ENCODE data around the gene SCN5A. TPM values are rescaled to one million over a fixed set of nuclear protein-coding genes. Genes with fewer than 3 reads are reported as not detected.

The SCN5A gene
- total and polyA plus RNA-seq, 2 of the 4 experiments (the other 2 are of a cell fraction): 1.9 to 2.0 TPM

- peaks cover under 1% of the 10 kb centered on the region; the same call in 1 of the 2 replicates for H3K9me1 ChIP-seq (ENCODE audit: insufficient read depth, low read length)
- 67% methylated on average over 1 of the region's 3 CpGs; no CpG with 5 or more reads in 1 of the 2 experiments for WGBS, 2 experiments (ENCODE audit: extremely low coverage in 2 of 2, insufficient read length in 1 of 2)
Observed at GRCh38 chr3:38544926-38545325, 104.6 kb downstream of the SCN5A start.

More at GRCh38 chr3:38544926-38545325, 104.6 kb downstream of the SCN5A start:
- Histone ChIP-seq H2AK9ac (replicated peaks; ENCODE audit: low read depth, low read length, poor library complexity) (no peak overlapping the region), H3K36me3 (ENCODE audit: control insufficient read depth, insufficient read depth, low read length) (no peaks in the 10 kb centered on the region), H3K4me1 (ENCODE audit: control insufficient read depth, insufficient read depth, low read length) (no peaks in the 10 kb centered on the region; the same call in 1 of the 2 replicates), H4K91ac (ENCODE audit: insufficient read depth, low read depth, low read length) (no peak overlapping the region), H3K14ac (replicated peaks; ENCODE audit: low read depth, low read length) (no peak overlapping the region), H2BK15ac (ENCODE audit: low read depth, low read length) (no peak overlapping the region), H3K9me3 (ENCODE audit: control insufficient read depth, insufficient read depth, low read length) (no peaks in the 10 kb centered on the region), H3K4me3 (ENCODE audit: insufficient read depth, low read depth, low read length) (no peak overlapping the region), H3K9ac (ENCODE audit: low read depth, low read length) (no peak overlapping the region), H2AK5ac (ENCODE audit: low read depth, low read length) (no peak overlapping the region), H3K27ac (ENCODE audit: insufficient read depth, low read length) (no peak overlapping the region), H3K18ac (ENCODE audit: low read depth, low read length) (no peak overlapping the region), H3K79me1 (ENCODE audit: low read depth in 1 of 2, low read length in 2 of 2) (no peaks in the 10 kb centered on the region), H3K4me2 (ENCODE audit: low read depth, low read length) (no peak overlapping the region), H3K4ac (ENCODE audit: low read depth, low read length) (no peak overlapping the region), H4K8ac (ENCODE audit: low read depth in 2 of 2, low read length in 2 of 2) (no peak overlapping the region), H2BK120ac (ENCODE audit: low read depth, low read length) (no peak overlapping the region), H4K20me1 (ENCODE audit: insufficient read depth, low read length) (no peaks in the 10 kb centered on the region), H4K5ac (ENCODE audit: low read depth, low read length) (no peak overlapping the region), H2BK5ac (ENCODE audit: low read depth, low read length, poor library complexity, severe bottlenecking) (no peak overlapping the region), H3K27me3 (ENCODE audit: control insufficient read depth, insufficient read depth, low read length) (peaks cover 2% of the 10 kb centered on the region; the same call in 1 of the 2 replicates), H2BK20ac (ENCODE audit: low read depth, low read length) (no peak overlapping the region), H2AFZ (replicated peaks; ENCODE audit: low read length, poor library complexity) (no peak overlapping the region), H3K56ac (ENCODE audit: extremely low read depth, insufficient read depth, low read length) (no peak overlapping the region), H3K23ac (ENCODE audit: low read depth, low read length) (no peak overlapping the region)
- dilution Hi-C loops (cut with HindIII; ENCODE audit: low sequenced_read_pairs, unreplicated experiment): no loop called here
- ATAC-seq (ENCODE audit: low read depth) (no peak), DNase-seq (no peak)
- BruUV-seq (replicated peaks): no TSS peak
- no peak for TF ChIP-seq BHLHE40 (IDR thresholded peaks at IDR 0.05; ENCODE audit: low read depth, low read length)
- POLR2A ChIA-PET (ENCODE audit: unreplicated experiment): interaction anchor here (0.6 kb wide), 1 partner anchor 285 kb away, joined by 5 read pairs; no protein-coding TSS in a partner anchor
- intact Hi-C loops (cut with micrococcal nuclease): no loop called here
- CTCF ChIA-PET: interaction anchor here (0.6 kb wide), 1 partner anchor 455 kb away, joined by 4 read pairs; no protein-coding TSS in a partner anchor
- in situ Hi-C loops (cut with MboI; ENCODE audit: low sequenced_read_pairs): no loop called here

Data from IMR-90 (cell line).